IMR-90 (cell line): ENCODE results near the gene ANK2. TPM values are rescaled to one million over a fixed set of nuclear protein-coding genes. Genes with fewer than 3 reads are reported as not detected.

Source experiments
- ATAC-seq: fragments of 200-7000 bp; cut with Tn5 transposase; 2 replicates; pipeline ENCODE4 v1.9.1; 2020; ENCODE audit warnings: low read depth, mild to moderate bottlenecking, moderate library complexity
- BruUV-seq: library from RNA; stranded (reverse); fragments of 400-500 nt; replicated peaks from 2 replicates; lab custom pipeline; 2021; lab: Mats Ljungman, UMichigan
- CTCF ChIA-PET: fragments of 300-600 bp; formaldehyde crosslinking; extraction: SDS; loops from one replicate; lab custom pipeline; 2021; ENCODE audit warnings: antibody characterized with exemption; lab: Yijun Ruan, JAX
- POLR2A ChIA-PET: fragments of 300-600 bp; sonication (Branson Sonifier 250); formaldehyde crosslinking; loops from one replicate; lab custom pipeline; 2022; ENCODE audit warnings: antibody characterized with exemption; ENCODE audit not compliant: unreplicated experiment; lab: Charles Lee
- DNase-seq: peaks from one replicate; pipeline ENCODE4 v3.0.0; 2013
- H2AFZ ChIP-seq: replicated peaks from 2 replicates; pipeline ENCODE3; 2013; ENCODE audit warnings: low read length, mild to moderate bottlenecking; ENCODE audit not compliant: poor library complexity
- H2AK5ac ChIP-seq: 2 replicates; pipeline ENCODE4 v1.6.1; 2013; ENCODE audit warnings: low read depth, low read length, inconsistent platforms
- H2AK9ac ChIP-seq: replicated peaks from 2 replicates; pipeline ENCODE3; 2013; ENCODE audit warnings: mild to moderate bottlenecking, low read depth, low read length, moderate library complexity; ENCODE audit not compliant: poor library complexity
- H2BK120ac ChIP-seq: 2 replicates; pipeline ENCODE4 v1.6.1; 2013; ENCODE audit warnings: low read depth, low read length, inconsistent platforms
- H2BK15ac ChIP-seq: 3 replicates; pipeline ENCODE4 v1.6.1; 2013; ENCODE audit warnings: low read depth, low read length, inconsistent platforms
- H2BK20ac ChIP-seq: 2 replicates; pipeline ENCODE4 v1.6.1; 2013; ENCODE audit warnings: low read depth, mild to moderate bottlenecking, inconsistent platforms, low read length, moderate library complexity
- H2BK5ac ChIP-seq: 2 replicates; pipeline ENCODE4 v1.6.1; 2013; ENCODE audit warnings: mild to moderate bottlenecking, low read depth, low read length, inconsistent platforms; ENCODE audit not compliant: poor library complexity, severe bottlenecking
- H3K14ac ChIP-seq: replicated peaks from 2 replicates; pipeline ENCODE4 v1.6.1; 2013; ENCODE audit warnings: low read depth, low read length, inconsistent platforms
- H3K18ac ChIP-seq: 2 replicates; pipeline ENCODE4 v1.6.1; 2013; ENCODE audit warnings: low read depth, low read length, control low read depth
- H3K23ac ChIP-seq: 2 replicates; pipeline ENCODE4 v1.6.1; 2013; ENCODE audit warnings: low read depth, low read length, inconsistent platforms
- H3K27ac ChIP-seq: 2 replicates; pipeline ENCODE4 v1.5.1; 2013; ENCODE audit warnings: mild to moderate bottlenecking, control low read depth, low read length; ENCODE audit not compliant: insufficient read depth
- H3K27me3 ChIP-seq: 2 replicates; pipeline ENCODE4 v1.6.1; 2013; ENCODE audit warnings: low read length; ENCODE audit not compliant: control insufficient read depth, insufficient read depth
- H3K36me3 ChIP-seq: 2 replicates; pipeline ENCODE4 v1.6.1; 2013; ENCODE audit warnings: low read length, mixed read lengths; ENCODE audit not compliant: control insufficient read depth, insufficient read depth
- H3K4ac ChIP-seq: 2 replicates; pipeline ENCODE4 v1.6.1; 2013; ENCODE audit warnings: low read depth, low read length, inconsistent platforms
- H3K4me1 ChIP-seq: 2 replicates; pipeline ENCODE4 v1.6.1; 2013; ENCODE audit warnings: low read length, mixed read lengths; ENCODE audit not compliant: control insufficient read depth, insufficient read depth
- H3K4me2 ChIP-seq: 2 replicates; pipeline ENCODE4 v1.6.1; 2013; ENCODE audit warnings: low read depth, mild to moderate bottlenecking, control low read depth, low read length, moderate library complexity
- H3K4me3 ChIP-seq: 2 replicates; pipeline ENCODE4 v1.5.1; 2013; ENCODE audit warnings: low read depth, mild to moderate bottlenecking, control low read depth, low read length, moderate library complexity; ENCODE audit not compliant: insufficient read depth
- H3K56ac ChIP-seq: 2 replicates; pipeline ENCODE4 v1.6.1; 2013; ENCODE audit warnings: low read length, inconsistent platforms; ENCODE audit not compliant: insufficient read depth; ENCODE audit errors: extremely low read depth
- H3K79me1 ChIP-seq, 2 experiments: 2 replicates each; pipeline ENCODE4 v1.6.1; 2013; ENCODE audit warnings: low read length in 2 of 2, inconsistent platforms in 1 of 2, low read depth in 1 of 2
- H3K9ac ChIP-seq: 2 replicates; pipeline ENCODE4 v1.6.1; 2013; ENCODE audit warnings: low read depth, low read length, control low read depth
- H3K9me1 ChIP-seq: 2 replicates; pipeline ENCODE4 v1.6.1; 2013; ENCODE audit warnings: low read length, inconsistent platforms; ENCODE audit not compliant: insufficient read depth
- H3K9me3 ChIP-seq: 2 replicates; pipeline ENCODE4 v1.6.1; 2013; ENCODE audit warnings: low read length; ENCODE audit not compliant: control insufficient read depth, insufficient read depth
- H4K20me1 ChIP-seq: 2 replicates; pipeline ENCODE4 v1.6.1; 2013; ENCODE audit warnings: low read length, inconsistent platforms; ENCODE audit not compliant: insufficient read depth
- H4K5ac ChIP-seq: 2 replicates; pipeline ENCODE4 v1.6.1; 2013; ENCODE audit warnings: mild to moderate bottlenecking, low read depth, low read length, control low read depth
- H4K8ac ChIP-seq, 2 experiments: 2 replicates each; pipeline ENCODE4 v1.6.1; 2013; ENCODE audit warnings: low read depth in 2 of 2, low read length in 2 of 2, control low read depth in 1 of 2, inconsistent platforms in 1 of 2
- H4K91ac ChIP-seq: 2 replicates; pipeline ENCODE4 v1.6.1; 2013; ENCODE audit warnings: low read depth, low read length, inconsistent platforms; ENCODE audit not compliant: insufficient read depth
- CEBPB ChIP-seq: IDR thresholded peaks from 2 replicates; pipeline ENCODE4 v1.6.1; 2012; ENCODE audit warnings: low read depth, low read length, improper control_type of control experiment
- CTCF ChIP-seq: conservative IDR thresholded peaks from 2 replicates; pipeline ENCODE4 v1.5.1; 2012; ENCODE audit warnings: mild to moderate bottlenecking, low read depth, low read length, improper control_type of control experiment
- WGBS, 2 experiments: methylation state at CpG; one replicate each; pipeline versions ENCODE4 v1.1.5 to v1.1.7; 2013; ENCODE audit warnings: missing lambda C conversion rate in 2 of 2; ENCODE audit not compliant: insufficient read length in 1 of 2; ENCODE audit errors: extremely low coverage in 2 of 2; 5-methylcytosine and 5-hydroxymethylcytosine counted together
- dilution Hi-C: fragments of 300-500 bp; cut with HindIII; formaldehyde crosslinking; loops from one replicate; pipeline ENCODE4 v1.14.3; 2018; ENCODE audit warnings: low sequenced_read_pairs; ENCODE audit not compliant: unreplicated experiment
- in situ Hi-C: fragments of 300-500 bp; cut with MboI; formaldehyde crosslinking; loops from 3 replicates; pipeline ENCODE4 v1.14.3; 2019; ENCODE audit warnings: low sequenced_read_pairs, inconsistent platforms, mixed read lengths
- intact Hi-C: fragments of 100-400 bp; cut with micrococcal nuclease; formaldehyde crosslinking; loops from 2 replicates; pipeline ENCODE4 v1.10.0; 2022
- polyA plus RNA-seq, 3 experiments: library from polyadenylated mRNA; depleted of rRNA; stranded (reverse); fragments of >200 nt; gene quantifications; 2 replicates each; pipeline ENCODE4 v1.2.3, GENCODE V29; 2012; ENCODE audit warnings: low replicate concordance in 1 of 3
- total RNA-seq: library from RNA; depleted of rRNA; stranded (reverse); fragments of >200 nt; gene quantifications from 2 replicates; pipeline ENCODE4 v1.2.3, GENCODE V29; 2012

The ANK2 gene
- total and polyA plus RNA-seq, 2 of the 4 experiments (the other 2 are of a cell fraction), result 0.82 to 6.6 TPM

DNA sequence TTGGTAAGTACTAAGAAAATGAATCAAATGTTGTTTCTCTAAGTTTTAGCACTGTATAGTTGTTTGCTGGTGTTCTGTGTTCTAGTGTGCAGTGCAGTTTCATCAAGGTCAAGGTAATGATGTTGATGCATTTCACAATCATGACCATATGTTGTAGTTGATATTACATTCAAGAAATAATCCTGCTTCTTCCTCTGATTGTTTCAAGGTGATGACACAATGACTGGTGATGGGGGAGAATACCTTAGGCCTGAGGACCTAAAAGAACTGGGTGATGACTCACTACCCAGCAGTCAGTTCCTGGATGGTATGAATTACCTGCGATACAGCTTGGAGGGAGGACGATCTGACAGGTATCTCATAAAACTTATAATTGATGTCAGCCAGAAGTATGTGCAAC is 261.6 kb downstream of the ANK2 start:
- Histone ChIP-seq H3K4me2 (no peak overlapping the region), H3K36me3 (no peaks in the 10 kb centered on the region), H3K4me1 (no peaks in the 10 kb centered on the region), H3K9me1 (no peaks in the 10 kb centered on the region), H3K23ac (no peak overlapping the region), H2AK9ac (no peak overlapping the region), H2BK120ac (no peak overlapping the region), H2AK5ac (no peak overlapping the region), H2BK5ac (no peak overlapping the region), H2BK15ac (no peak overlapping the region), H3K56ac (no peak overlapping the region), H3K27ac (no peak overlapping the region), H2BK20ac (no peak overlapping the region), H4K20me1 (no peaks in the 10 kb centered on the region), H4K8ac (no peak overlapping the region), H3K79me1 (no peaks in the 10 kb centered on the region), H3K9me3 (no peaks in the 10 kb centered on the region), H3K18ac (no peak overlapping the region), H3K9ac (no peak overlapping the region), H4K5ac (no peak overlapping the region), H3K14ac (no peak overlapping the region), H3K4ac (no peak overlapping the region), H2AFZ (no peak overlapping the region), H4K91ac (no peak overlapping the region), H3K4me3 (no peak overlapping the region), H3K27me3 (peaks cover 3% of the 10 kb centered on the region)
- no peak for DNase-seq
- POLR2A ChIA-PET, result no interaction called here
- no CpG with 5 or more reads among the region's 2 CpGs for WGBS, 2 experiments
- TF ChIP-seq CEBPB (peak; percentile 57), CTCF (no peak)
- BruUV-seq, result no TSS peak
- no peak for ATAC-seq
- intact Hi-C loops, result no loop called here
- CTCF ChIA-PET, result no interaction called here
- in situ Hi-C loops, result no loop called here
- dilution Hi-C loops, result no loop called here
